Gastroesophageal sphincter (tissue), 4 donors: ENCODE data around the gene PTPRD. TPM values are rescaled to one million over a fixed set of nuclear protein-coding genes. Genes with fewer than 3 reads are reported as not detected.

ENCODE experiments used
- ATAC-seq: fragments of 150-250 bp; one replicate; pipeline ENCODE4 v1.9.1; 2016; ENCODE audit warnings: mild to moderate bottlenecking, moderate library complexity
- H3K27ac ChIP-seq, 4 donors: fragments of 200-600 bp; sonication (generic) in 3 of 4; 1 replicate in 3 of 4; 2 replicates in 1 of 4; pipeline ENCODE4 v1.5.1; 2016 to 2019
- H3K27me3 ChIP-seq: fragments of 200-600 bp; sonication (generic); one replicate; pipeline ENCODE4 v1.5.1; 2019
- H3K36me3 ChIP-seq, 2 donors: fragments of 200-600 bp; sonication (generic); one replicate each; pipeline ENCODE4 v1.5.1; 2019; ENCODE audit warnings: control low read depth in 1 of 2
- H3K4me1 ChIP-seq, 3 donors: fragments of 200-600 bp; sonication (generic); 1 replicate in 2 of 3; 2 replicates in 1 of 3; pipeline ENCODE4 v1.5.1; 2016 to 2019; ENCODE audit warnings: control low read depth in 2 of 3
- H3K4me3 ChIP-seq, 2 donors: fragments of 200-600 bp; sonication (generic); one replicate each; pipeline ENCODE4 v1.5.1; 2019; ENCODE audit warnings: mild to moderate bottlenecking in 1 of 2, moderate library complexity in 1 of 2
- H3K9me3 ChIP-seq, 3 donors: fragments of 200-600 bp; sonication (generic); one replicate each; pipeline ENCODE4 v1.5.1; 2017 to 2019; ENCODE audit warnings: control low read depth in 2 of 3
- CTCF ChIP-seq, 4 experiments: fragments of 200-600 bp in 2 of 4; fragments of 450-650 bp in 2 of 4; sonication (generic) in 1 of 4; IDR thresholded peaks; one replicate each; pipeline ENCODE4 v1.5.1; 2017 to 2019; ENCODE audit warnings: antibody characterized with exemption in 4 of 4, mild to moderate bottlenecking in 2 of 4, moderate library complexity in 2 of 4
- EP300 ChIP-seq: sonication (generic); formaldehyde crosslinking; IDR thresholded peaks from one replicate; pipeline ENCODE4 v1.6.1; 2017; ENCODE audit warnings: antibody characterized with exemption, mild to moderate bottlenecking
- POLR2A ChIP-seq, 2 donors: fragments of 450-650 bp; IDR thresholded peaks; one replicate each; pipeline ENCODE4 v1.6.1; 2017; ENCODE audit warnings: antibody characterized with exemption in 2 of 2, mild to moderate bottlenecking in 2 of 2, moderate library complexity in 1 of 2
- POLR2AphosphoS5 ChIP-seq: sonication (generic); formaldehyde crosslinking; IDR thresholded peaks from one replicate; pipeline ENCODE4 v1.6.1; 2017; ENCODE audit warnings: antibody characterized with exemption
- WGBS, 2 donors: methylation state at CpG; one replicate each; pipeline ENCODE4 v1.1.5; 2018; ENCODE audit warnings: low coverage in 1 of 2; 5-methylcytosine and 5-hydroxymethylcytosine counted together
- total RNA-seq, 4 donors: library from RNA; depleted of rRNA; stranded (reverse); fragments of >200 nt; gene quantifications; one replicate each; pipeline ENCODE4 v1.1.0, GENCODE V29; 2016

Gene PTPRD
- total RNA-seq, 4 donors from 2014 or later = 3.5 to 53.9 (median 15.8) TPM

GRCh38 chr9:9774471-9774870 lies 838.3 kb downstream of the PTPRD start:
- H3K4me1 ChIP-seq = no peaks in the 10 kb centered on the region
- WGBS, 2 donors = 80 to 81% methylated on average over 2 of the region's 2 CpGs
- no peaks in the 10 kb centered on the region for H3K27me3 ChIP-seq
- TF ChIP-seq EP300 (no peak), POLR2A (IDR thresholded peaks at IDR 0.05) (no peak), CTCF (IDR thresholded peaks at IDR 0.05) (no peak), POLR2AphosphoS5 (no peak)
- no peaks in the 10 kb centered on the region for H3K9me3 ChIP-seq
- ATAC-seq = no peak
- no peak overlapping the region for H3K27ac ChIP-seq
- H3K4me3 ChIP-seq = no peak overlapping the region
- no peaks in the 10 kb centered on the region for H3K36me3 ChIP-seq

DNA sequence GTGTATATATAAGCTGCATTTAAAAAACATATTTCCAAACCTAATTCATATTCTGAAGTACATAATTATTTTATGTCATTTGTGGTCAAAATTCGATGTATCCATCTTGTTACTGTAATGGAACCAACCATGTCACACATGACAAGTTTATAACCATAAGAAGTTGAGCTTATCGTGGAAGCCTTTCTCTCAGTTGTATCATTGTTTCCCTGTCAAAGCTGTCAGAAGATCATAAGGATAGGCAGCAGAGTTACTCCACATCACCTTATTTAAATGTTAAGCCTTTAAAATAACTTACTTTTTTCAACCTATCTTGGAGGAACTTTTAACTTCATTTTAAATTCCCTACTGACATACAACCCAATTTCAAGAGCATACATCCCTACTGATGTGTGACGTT lies 841.5 kb downstream of the PTPRD start:
- Histone ChIP-seq H3K27me3 (no peaks in the 10 kb centered on the region), H3K27ac (no peak overlapping the region), H3K36me3 (no peaks in the 10 kb centered on the region), H3K4me1 (no peaks in the 10 kb centered on the region), H3K4me3 (no peak overlapping the region), H3K9me3 (no peaks in the 10 kb centered on the region)
- WGBS, 2 donors = 79 to 86% methylated on average over 3 of the region's 3 CpGs
- no peak for ATAC-seq
- no peak for TF ChIP-seq POLR2A (IDR thresholded peaks at IDR 0.05)
- no peak for TF ChIP-seq POLR2AphosphoS5
- no peak for TF ChIP-seq EP300
- no peak for TF ChIP-seq CTCF (IDR thresholded peaks at IDR 0.05)

GRCh38 chr9:9764821-9765220 lies 848.0 kb downstream of the PTPRD start:
- Histone ChIP-seq H3K27ac (no peak overlapping the region), H3K36me3 (no peaks in the 10 kb centered on the region), H3K4me1 (no peaks in the 10 kb centered on the region), H3K27me3 (no peaks in the 10 kb centered on the region), H3K9me3 (peaks cover 0 to 12% (median 0%) of the 10 kb centered on the region in 3 donors), H3K4me3 (no peak overlapping the region)
- WGBS, 2 donors = 26 to 36% methylated on average over 2 of the region's 2 CpGs
- TF ChIP-seq POLR2AphosphoS5 = no peak
- TF ChIP-seq EP300 = no peak
- TF ChIP-seq CTCF (IDR thresholded peaks at IDR 0.05) = no peak
- no peak for TF ChIP-seq POLR2A (IDR thresholded peaks at IDR 0.05)
- no peak for ATAC-seq

GRCh38 chr9:9754186-9754585 lies 858.6 kb downstream of the PTPRD start:
- Histone ChIP-seq H3K27ac (peak overlapping the region in 3 of 4 donors; percentile 72 to 84 (median 75)), H3K9me3 (no peaks in the 10 kb centered on the region), H3K4me1 (peaks cover 0 to 52% (median 19%) of the 10 kb centered on the region in 3 donors), H3K36me3 (no peaks in the 10 kb centered on the region), H3K27me3 (no peaks in the 10 kb centered on the region), H3K4me3 (no peak overlapping the region)
- WGBS, 2 donors = 38 to 43% methylated on average over 4 of the region's 4 CpGs
- ATAC-seq = no peak
- TF ChIP-seq POLR2A (IDR thresholded peaks at IDR 0.05) (no peak), CTCF (IDR thresholded peaks at IDR 0.05) (no peak), POLR2AphosphoS5 (peak; percentile 12)

DNA sequence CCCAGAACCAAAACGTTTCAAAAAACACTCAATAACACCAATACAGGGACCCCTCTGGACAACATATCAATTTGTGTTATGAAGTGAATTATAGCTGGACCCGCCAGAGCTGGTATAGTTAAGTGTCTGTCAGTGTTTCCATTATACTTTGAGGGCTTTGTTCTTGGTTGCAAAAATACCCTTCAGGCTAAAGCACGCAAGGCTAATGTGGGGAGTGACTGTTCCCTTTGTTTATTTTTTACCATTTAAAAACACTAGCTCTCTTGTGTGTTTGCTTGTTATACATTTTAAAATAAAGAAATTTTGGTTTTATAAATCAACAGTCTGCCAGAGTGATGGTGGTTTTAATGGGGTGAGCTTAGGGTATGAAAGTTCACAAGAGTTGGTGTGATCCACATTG lies 859.5 kb downstream of the PTPRD start:
- no peak for ATAC-seq
- TF ChIP-seq CTCF (IDR thresholded peaks at IDR 0.05) = no peak
- TF ChIP-seq EP300 = no peak
- no peak for TF ChIP-seq POLR2AphosphoS5
- TF ChIP-seq POLR2A (IDR thresholded peaks at IDR 0.05) = no peak

More for the DNA sequence above, 859.5 kb downstream of the PTPRD start:
- Histone ChIP-seq H3K4me1 (peaks cover 0 to 56% (median 19%) of the 10 kb centered on the region in 3 donors), H3K9me3 (no peaks in the 10 kb centered on the region), H3K4me3 (no peak overlapping the region), H3K27ac (peak overlapping the region in 3 of 4 donors; percentile 72 to 84 (median 75)), H3K27me3 (no peaks in the 10 kb centered on the region), H3K36me3 (no peaks in the 10 kb centered on the region)
- 66 to 67% methylated on average over 3 of the region's 3 CpGs for WGBS, 2 donors
